ENCODE results near the gene SLC7A9. TPM values are rescaled to one million over a fixed set of nuclear protein-coding genes. Genes with fewer than 3 reads are reported as not detected.

SLC7A9 gene
- total and polyA plus RNA-seq, 4 donors, result 6.8 to 16.3 (median 9.8) TPM

GRCh38 chr19:32817569-32818476 lies 51.7 kb downstream of the SLC7A9 start (continued):
- no peak for TF ChIP-seq CTCF (IDR thresholded peaks at IDR 0.05; ENCODE audit: low read depth, low read length, missing input control)
- TF ChIP-seq MAX (IDR thresholded peaks at IDR 0.05), result no peak
- no peak for TF ChIP-seq NR2F2 (IDR thresholded peaks at IDR 0.05)
- TF ChIP-seq FOXA1 (IDR thresholded peaks at IDR 0.05), result no peak
- no peak for TF ChIP-seq RAD21 (IDR thresholded peaks at IDR 0.05)
- TF ChIP-seq JUND (IDR thresholded peaks at IDR 0.05), result no peak
- TF ChIP-seq HNF4G (IDR thresholded peaks at IDR 0.05), result no peak
- TF ChIP-seq GABPA (IDR thresholded peaks at IDR 0.05 in 1 of 2, conservative IDR thresholded peaks at IDR 0.05 in 1 of 2), result no peak

- no peak overlapping the region for H3K4me3 ChIP-seq (ENCODE audit: low read depth in 1 of 3, low read length in 3 of 3)
- H3K27me3 ChIP-seq (ENCODE audit: control insufficient read depth in 4 of 4, insufficient read depth in 4 of 4, low read length in 3 of 4), result no peaks in the 10 kb centered on the region
- H3K9me3 ChIP-seq (ENCODE audit: control insufficient read depth in 4 of 4, low read length in 3 of 4), result no peaks in the 10 kb centered on the region
- WGBS, result 78% methylated on average over 7 of the region's 7 CpGs
- H3K9ac ChIP-seq (ENCODE audit: low read depth in 1 of 2, low read length in 2 of 2), result no peak overlapping the region
- TF ChIP-seq RAD21 (IDR thresholded peaks at IDR 0.05) (no peak), JUND (IDR thresholded peaks at IDR 0.05) (no peak), RXRA (IDR thresholded peaks at IDR 0.05) (no peak), NR2F2 (IDR thresholded peaks at IDR 0.05) (no peak), FOXA1 (IDR thresholded peaks at IDR 0.05) (no peak), REST (IDR thresholded peaks at IDR 0.05) (no peak), HNF4A (conservative IDR thresholded peaks at IDR 0.05) (no peak), CTCF (IDR thresholded peaks at IDR 0.05; ENCODE audit: low read depth, low read length, missing input control) (no peak)
- no peak for DNase-seq (ENCODE audit: low spot score)
- no peaks in the 10 kb centered on the region for H3K4me1 ChIP-seq (ENCODE audit: control insufficient read depth in 4 of 4, insufficient read depth in 4 of 4, low read length in 3 of 4)
- H3K27ac ChIP-seq (ENCODE audit: low read depth in 1 of 2, low read length in 2 of 2), result no peak overlapping the region
- H3K36me3 ChIP-seq (ENCODE audit: control insufficient read depth in 4 of 4, insufficient read depth in 3 of 4, low read depth in 1 of 4, low read length in 3 of 4), result no peaks in the 10 kb centered on the region
Measured at GRCh38 chr19:32816555-32817099, 52.9 kb downstream of the SLC7A9 start.

Data from liver (tissue), 9 donors.